Prostate gland (tissue), 2 donors: ENCODE measurements around the gene PLAC8.

Experiments
- POLR2A ChIP-seq: fragments of 450-650 bp; IDR thresholded peaks from one replicate; pipeline ENCODE4 v1.6.1; 2016; ENCODE audit warnings: antibody characterized with exemption, mild to moderate bottlenecking
- POLR2AphosphoS5 ChIP-seq: sonication (generic); formaldehyde crosslinking; IDR thresholded peaks from one replicate; pipeline ENCODE4 v1.6.1; 2017; ENCODE audit warnings: antibody characterized with exemption
- TF ChIP-seq, protein P1 (sequence below), 4 experiments: fragments of 200-600 bp in 2 of 4; fragments of 450-650 bp in 2 of 4; sonication (generic) in 2 of 4; IDR thresholded peaks; 1 replicate in 3 of 4; 2 replicates in 1 of 4; pipeline ENCODE4 v1.5.1; 2016 to 2019; ENCODE audit warnings: antibody characterized with exemption in 4 of 4, mild to moderate bottlenecking in 2 of 4, moderate library complexity in 2 of 4

DNA sequence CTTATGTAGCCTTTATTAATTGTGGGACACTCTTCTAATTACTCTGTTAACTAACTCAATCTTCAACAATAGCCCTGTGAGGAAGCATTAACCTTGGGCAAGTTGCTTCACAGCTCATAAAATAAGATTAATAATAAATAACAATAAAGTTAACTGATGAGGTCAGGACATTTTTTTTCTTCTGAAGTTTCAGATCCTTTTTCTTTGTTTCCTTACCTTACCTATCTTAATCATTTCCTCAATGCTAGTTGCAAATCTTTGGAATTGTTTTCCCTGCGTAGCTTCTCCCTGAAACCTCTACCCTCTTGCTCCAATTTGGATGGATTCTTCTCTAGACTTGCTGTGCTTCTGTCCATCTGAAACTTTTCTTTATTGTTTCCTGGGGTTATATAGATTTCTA lies 17.5 kb upstream of the PLAC8 start:
- TF ChIP-seq, protein P1, sequence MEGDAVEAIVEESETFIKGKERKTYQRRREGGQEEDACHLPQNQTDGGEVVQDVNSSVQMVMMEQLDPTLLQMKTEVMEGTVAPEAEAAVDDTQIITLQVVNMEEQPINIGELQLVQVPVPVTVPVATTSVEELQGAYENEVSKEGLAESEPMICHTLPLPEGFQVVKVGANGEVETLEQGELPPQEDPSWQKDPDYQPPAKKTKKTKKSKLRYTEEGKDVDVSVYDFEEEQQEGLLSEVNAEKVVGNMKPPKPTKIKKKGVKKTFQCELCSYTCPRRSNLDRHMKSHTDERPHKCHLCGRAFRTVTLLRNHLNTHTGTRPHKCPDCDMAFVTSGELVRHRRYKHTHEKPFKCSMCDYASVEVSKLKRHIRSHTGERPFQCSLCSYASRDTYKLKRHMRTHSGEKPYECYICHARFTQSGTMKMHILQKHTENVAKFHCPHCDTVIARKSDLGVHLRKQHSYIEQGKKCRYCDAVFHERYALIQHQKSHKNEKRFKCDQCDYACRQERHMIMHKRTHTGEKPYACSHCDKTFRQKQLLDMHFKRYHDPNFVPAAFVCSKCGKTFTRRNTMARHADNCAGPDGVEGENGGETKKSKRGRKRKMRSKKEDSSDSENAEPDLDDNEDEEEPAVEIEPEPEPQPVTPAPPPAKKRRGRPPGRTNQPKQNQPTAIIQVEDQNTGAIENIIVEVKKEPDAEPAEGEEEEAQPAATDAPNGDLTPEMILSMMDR (IDR thresholded peaks at IDR 0.05): no peak
- TF ChIP-seq POLR2A (no peak), POLR2AphosphoS5 (no peak)
